Measurements from ENCODE around the gene MRPL39.

The MRPL39 gene

GRCh38 chr21:25607151-25608043 lies at the start of gene MRPL39:
Gene MRPL39, minus strand, starts transcription at chr21:25607481. Its CDS starts 6 bp downstream, at chr21:25607475.
- peak within 1 kb of the TSS; percentile 82 for H3K4me3 ChIP-seq (ENCODE audit: control insufficient read depth, low read depth, low read length)
- DNase-seq (ENCODE audit: low read depth): peak; percentile 86
- TF ChIP-seq CTCF (conservative IDR thresholded peaks at IDR 0.05; ENCODE audit: control insufficient read depth, insufficient read depth, low read depth, low read length): peak; percentile 54

GRCh38 chr21:25656412-25656811 lies 49.1 kb upstream of the MRPL39 start:
- no peak for DNase-seq (ENCODE audit: low read depth)
- TF ChIP-seq CTCF (conservative IDR thresholded peaks at IDR 0.05; ENCODE audit: control insufficient read depth, insufficient read depth, low read depth, low read length): no peak
- no peak overlapping the region for H3K4me3 ChIP-seq (ENCODE audit: control insufficient read depth, low read depth, low read length)

- TF ChIP-seq CTCF (conservative IDR thresholded peaks at IDR 0.05; ENCODE audit: control insufficient read depth, insufficient read depth, low read depth, low read length): no peak
- no peak for DNase-seq (ENCODE audit: low read depth)
- H3K4me3 ChIP-seq (ENCODE audit: control insufficient read depth, low read depth, low read length): no peak overlapping the region
Measured at GRCh38 chr21:25649146-25649545, 41.9 kb upstream of the MRPL39 start.

- DNase-seq (ENCODE audit: low read depth): no peak
- no peak for TF ChIP-seq CTCF (conservative IDR thresholded peaks at IDR 0.05; ENCODE audit: control insufficient read depth, insufficient read depth, low read depth, low read length)
Measured at GRCh38 chr21:25647647-25648046, 40.4 kb upstream of the MRPL39 start.

GRCh38 chr21:25646474-25646873 lies 39.2 kb upstream of the MRPL39 start:
- H3K4me3 ChIP-seq (ENCODE audit: control insufficient read depth, low read depth, low read length): no peak overlapping the region
- no peak for TF ChIP-seq CTCF (conservative IDR thresholded peaks at IDR 0.05; ENCODE audit: control insufficient read depth, insufficient read depth, low read depth, low read length)
- DNase-seq (ENCODE audit: low read depth): no peak

More at GRCh38 chr21:25647647-25648046, 40.4 kb upstream of the MRPL39 start:
- H3K4me3 ChIP-seq (ENCODE audit: control insufficient read depth, low read depth, low read length): no peak overlapping the region

- DNase-seq (ENCODE audit: low read depth): no peak
- TF ChIP-seq CTCF (conservative IDR thresholded peaks at IDR 0.05; ENCODE audit: control insufficient read depth, insufficient read depth, low read depth, low read length): no peak
- no peak overlapping the region for H3K4me3 ChIP-seq (ENCODE audit: control insufficient read depth, low read depth, low read length)
Measured at GRCh38 chr21:25643486-25643885, 36.2 kb upstream of the MRPL39 start.
